Skeletal muscle tissue (tissue), 4 donors: Measurements from ENCODE around the gene AASDHPPT. TPM values are rescaled to one million over a fixed set of nuclear protein-coding genes. Genes with fewer than 3 reads are reported as not detected.

ENCODE experiments used
- H3K27ac ChIP-seq: one replicate; pipeline ENCODE4 v1.7.0; 2013; ENCODE audit warnings: mild to moderate bottlenecking, low read depth, low read length, inconsistent platforms
- H3K27me3 ChIP-seq, 3 donors: one replicate each; pipeline ENCODE4 v1.7.0; 2013; ENCODE audit warnings: low read length in 3 of 3; ENCODE audit not compliant: control insufficient read depth in 3 of 3, insufficient read depth in 3 of 3
- H3K36me3 ChIP-seq, 3 donors: one replicate each; pipeline ENCODE4 v1.7.0; 2013; ENCODE audit warnings: low read length in 3 of 3; ENCODE audit not compliant: control insufficient read depth in 3 of 3, insufficient read depth in 3 of 3
- H3K4me1 ChIP-seq, 3 donors: one replicate each; pipeline ENCODE4 v1.7.0; 2013; ENCODE audit warnings: low read length in 3 of 3, mild to moderate bottlenecking in 3 of 3; ENCODE audit not compliant: control insufficient read depth in 3 of 3, insufficient read depth in 3 of 3
- H3K4me3 ChIP-seq, 3 donors: one replicate each; pipeline ENCODE4 v1.7.0; 2013; ENCODE audit warnings: low read length in 3 of 3
- H3K9ac ChIP-seq, 3 donors: one replicate each; pipeline ENCODE4 v1.7.0; 2013; ENCODE audit warnings: low read length in 3 of 3, mild to moderate bottlenecking in 3 of 3, moderate library complexity in 2 of 3, low read depth in 1 of 3
- H3K9me3 ChIP-seq, 3 donors: one replicate each; pipeline ENCODE4 v1.7.0; 2013; ENCODE audit warnings: low read length in 3 of 3; ENCODE audit not compliant: control insufficient read depth in 3 of 3
- total RNA-seq: library from RNA; depleted of rRNA; stranded (reverse); fragments of >200 nt; gene quantifications from one replicate; pipeline ENCODE4 v1.2.3, GENCODE V29; 2014
- donor health status: Osteomylitis.

AASDHPPT gene
- total RNA-seq, 1 donor from 2014 or later: 43.3 TPM

- H3K9ac ChIP-seq: no peak overlapping the region
- H3K9me3 ChIP-seq: no peaks in the 10 kb centered on the region
- H3K36me3 ChIP-seq: peaks cover 3 to 12% (median 11%) of the 10 kb centered on the region in 3 donors
- no peak overlapping the region for H3K27ac ChIP-seq
- H3K4me3 ChIP-seq: no peak overlapping the region
- H3K27me3 ChIP-seq: no peaks in the 10 kb centered on the region
- peaks cover 8 to 14% (median 13%) of the 10 kb centered on the region in 3 donors for H3K4me1 ChIP-seq
These were observed 8.7 kb downstream of the AASDHPPT start for GRCh38 chr11:106086135-106086534.

- Histone ChIP-seq H3K4me3 (no peak overlapping the region), H3K9ac (no peak overlapping the region), H3K36me3 (peaks cover 5 to 16% (median 13%) of the 10 kb centered on the region in 3 donors), H3K9me3 (no peaks in the 10 kb centered on the region), H3K4me1 (peaks cover 8 to 13% (median 10%) of the 10 kb centered on the region in 3 donors), H3K27ac (no peak overlapping the region), H3K27me3 (no peaks in the 10 kb centered on the region)
These were observed 9.4 kb downstream of the AASDHPPT start for GRCh38 chr11:106086850-106087249.

- H3K9me3 ChIP-seq: no peaks in the 10 kb centered on the region
- peaks cover 4 to 7% (median 5%) of the 10 kb centered on the region in 3 donors for H3K4me1 ChIP-seq
- H3K27ac ChIP-seq: no peak overlapping the region
- no peak overlapping the region for H3K4me3 ChIP-seq
- H3K27me3 ChIP-seq: no peaks in the 10 kb centered on the region
- peaks cover 5 to 20% (median 9%) of the 10 kb centered on the region in 3 donors for H3K36me3 ChIP-seq
- peak overlapping the region in 1 of 3 donors; percentile 45 for H3K9ac ChIP-seq
These were observed 10.5 kb downstream of the AASDHPPT start for GRCh38 chr11:106087815-106088435.

- peaks cover 5 to 22% (median 10%) of the 10 kb centered on the region in 3 donors for H3K36me3 ChIP-seq
- H3K9ac ChIP-seq: no peak overlapping the region
- H3K27me3 ChIP-seq: no peaks in the 10 kb centered on the region
- H3K9me3 ChIP-seq: no peaks in the 10 kb centered on the region
- peaks cover 4 to 7% (median 5%) of the 10 kb centered on the region in 3 donors for H3K4me1 ChIP-seq
- no peak overlapping the region for H3K4me3 ChIP-seq
- H3K27ac ChIP-seq: no peak overlapping the region
These were observed 11.4 kb downstream of the AASDHPPT start for GRCh38 chr11:106088896-106089295.

- no peak overlapping the region for H3K9ac ChIP-seq
- H3K27me3 ChIP-seq: no peaks in the 10 kb centered on the region
- peaks cover 16 to 33% (median 26%) of the 10 kb centered on the region in 3 donors for H3K36me3 ChIP-seq
- H3K4me3 ChIP-seq: no peak overlapping the region
- H3K27ac ChIP-seq: no peak overlapping the region
- H3K4me1 ChIP-seq: peaks cover 4 to 7% (median 5%) of the 10 kb centered on the region in 3 donors
- H3K9me3 ChIP-seq: no peaks in the 10 kb centered on the region
These were observed 14.1 kb downstream of the AASDHPPT start for GRCh38 chr11:106091480-106092123.

GRCh38 chr11:106092446-106092845 is 15.0 kb downstream of the AASDHPPT start:
- peaks cover 24 to 39% (median 34%) of the 10 kb centered on the region in 3 donors for H3K36me3 ChIP-seq

GRCh38 chr11:106098893-106099553 is 21.6 kb downstream of the AASDHPPT start:
- Histone ChIP-seq H3K4me1 (no peaks in the 10 kb centered on the region), H3K4me3 (no peak overlapping the region), H3K27me3 (no peaks in the 10 kb centered on the region), H3K9me3 (no peaks in the 10 kb centered on the region), H3K9ac (no peak overlapping the region), H3K27ac (no peak overlapping the region), H3K36me3 (peaks cover 19 to 35% (median 24%) of the 10 kb centered on the region in 3 donors)

More at GRCh38 chr11:106092446-106092845, 15.0 kb downstream of the AASDHPPT start:
- Histone ChIP-seq H3K4me1 (peaks cover 3 to 4% (median 4%) of the 10 kb centered on the region in 3 donors), H3K27ac (no peak overlapping the region), H3K4me3 (no peak overlapping the region), H3K27me3 (no peaks in the 10 kb centered on the region), H3K9me3 (no peaks in the 10 kb centered on the region), H3K9ac (no peak overlapping the region)

- peaks cover 9 to 18% (median 16%) of the 10 kb centered on the region in 3 donors for H3K36me3 ChIP-seq
- H3K4me3 ChIP-seq: no peak overlapping the region
- H3K9me3 ChIP-seq: no peaks in the 10 kb centered on the region
- H3K4me1 ChIP-seq: no peaks in the 10 kb centered on the region
- H3K27me3 ChIP-seq: no peaks in the 10 kb centered on the region
- no peak overlapping the region for H3K9ac ChIP-seq
- H3K27ac ChIP-seq: no peak overlapping the region
These were observed 23.9 kb downstream of the AASDHPPT start for GRCh38 chr11:106101370-106101769.

GRCh38 chr11:106101819-106102218 is 24.4 kb downstream of the AASDHPPT start:
- Histone ChIP-seq H3K4me1 (no peaks in the 10 kb centered on the region), H3K4me3 (no peak overlapping the region)

GRCh38 chr11:106105986-106106385 is 28.5 kb downstream of the AASDHPPT start:
- H3K27me3 ChIP-seq: no peaks in the 10 kb centered on the region
- H3K4me1 ChIP-seq: no peaks in the 10 kb centered on the region
- no peaks in the 10 kb centered on the region for H3K9me3 ChIP-seq
- no peak overlapping the region for H3K9ac ChIP-seq
- no peak overlapping the region for H3K4me3 ChIP-seq
- H3K36me3 ChIP-seq: no peaks in the 10 kb centered on the region
- H3K27ac ChIP-seq: no peak overlapping the region

More at GRCh38 chr11:106101819-106102218, 24.4 kb downstream of the AASDHPPT start:
- H3K27me3 ChIP-seq: no peaks in the 10 kb centered on the region
- H3K9me3 ChIP-seq: no peaks in the 10 kb centered on the region
- H3K9ac ChIP-seq: no peak overlapping the region
- no peak overlapping the region for H3K27ac ChIP-seq
- H3K36me3 ChIP-seq: peaks cover 9 to 14% (median 11%) of the 10 kb centered on the region in 3 donors
